Measurements from ENCODE around the gene ZER1.
"Not testable (repeated sequence)": the region's sequence is repeated elsewhere in the genome, so short reads cannot be mapped to it uniquely, and the experiment has no call there.

Gene ZER1

DNA sequence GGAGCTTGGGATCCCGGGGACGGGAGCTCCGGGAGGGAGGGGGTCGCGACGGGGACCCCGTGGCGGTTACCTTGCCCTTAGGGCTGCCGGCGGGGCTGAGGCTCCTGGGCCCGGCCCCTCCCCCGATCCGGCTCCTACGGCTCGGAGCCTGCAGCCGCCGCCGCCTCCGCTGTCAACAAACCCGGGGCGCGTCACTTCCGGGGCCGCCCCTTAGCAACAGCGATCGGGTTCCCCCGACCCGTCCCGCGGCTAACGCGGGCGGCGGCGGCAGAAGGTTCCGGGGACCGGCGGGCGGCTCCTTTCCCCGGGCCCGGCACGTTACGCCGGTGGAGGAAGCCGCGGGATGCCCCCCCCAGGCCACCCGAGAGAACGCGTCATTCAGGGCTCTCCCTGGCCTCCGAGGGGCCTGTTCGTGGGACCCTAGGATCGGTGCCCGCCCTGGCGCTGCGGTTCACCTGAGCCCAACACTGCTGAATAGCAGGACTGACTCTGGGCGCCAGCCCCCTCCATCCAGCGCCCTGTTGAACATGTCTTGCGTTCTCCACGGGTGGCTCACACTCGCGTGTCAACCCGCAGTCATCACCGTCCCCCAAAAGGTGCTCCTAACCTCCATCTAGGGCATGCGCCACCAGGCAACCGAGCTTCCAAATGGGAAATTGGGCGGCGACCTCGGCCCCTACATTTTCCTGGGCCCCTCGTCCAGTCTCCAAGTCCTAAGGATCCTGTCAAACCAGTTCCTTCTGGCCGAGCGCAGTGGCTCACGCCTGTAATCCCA is at the start of gene ZER1:
ZER1 (minus strand) TSS at position 183 of the 775 bp plus-strand sequence. CDS start 16,362 bp downstream, outside the sequence.
- DNase-seq, result peak; percentile 90

DNA sequence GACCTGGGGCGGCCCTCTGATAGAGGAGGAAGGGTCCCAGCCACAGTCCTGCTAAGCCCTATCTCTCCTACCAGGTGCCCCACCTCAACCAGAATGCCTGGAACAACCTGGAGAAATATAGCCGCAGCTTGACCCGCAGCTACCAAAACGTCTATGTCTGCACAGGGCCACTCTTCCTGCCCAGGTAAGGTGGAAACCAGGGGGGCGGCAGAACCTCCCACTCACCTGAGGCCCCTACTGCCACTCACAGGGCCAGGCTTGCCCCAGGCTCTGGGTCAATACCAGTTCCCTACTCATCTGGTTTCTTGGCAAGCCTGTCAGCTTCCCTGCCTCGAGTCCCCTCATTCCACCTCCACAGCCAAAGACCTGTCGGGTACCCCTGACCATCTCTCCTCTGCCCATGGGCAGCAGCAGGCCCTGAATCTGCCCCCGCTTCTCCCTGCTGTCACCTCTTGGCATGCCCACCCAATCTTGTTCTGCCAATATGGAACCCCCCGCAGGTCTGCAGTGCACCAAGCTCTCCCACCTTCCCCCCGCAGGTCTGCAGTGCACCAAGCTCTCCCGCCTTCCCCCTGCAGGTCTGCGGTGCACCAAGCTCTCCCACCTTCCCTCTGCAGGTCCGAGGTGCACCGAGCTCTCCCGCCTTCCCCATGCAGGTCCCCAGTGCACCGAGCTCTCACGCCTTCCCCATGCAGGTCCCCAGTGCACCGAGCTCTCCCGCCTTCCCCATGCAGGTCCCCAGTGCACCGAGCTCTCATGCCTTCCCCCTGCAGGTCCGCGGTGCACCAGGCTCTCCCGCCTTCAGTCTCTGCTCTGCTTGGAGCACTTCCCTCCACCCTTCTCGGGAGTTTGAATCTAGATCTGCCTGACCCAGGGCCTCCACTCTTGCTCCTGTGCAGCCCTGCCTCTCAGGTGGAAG is 49.2 kb upstream of the ZER1 start:
- DNase-seq, result no peak

DNA sequence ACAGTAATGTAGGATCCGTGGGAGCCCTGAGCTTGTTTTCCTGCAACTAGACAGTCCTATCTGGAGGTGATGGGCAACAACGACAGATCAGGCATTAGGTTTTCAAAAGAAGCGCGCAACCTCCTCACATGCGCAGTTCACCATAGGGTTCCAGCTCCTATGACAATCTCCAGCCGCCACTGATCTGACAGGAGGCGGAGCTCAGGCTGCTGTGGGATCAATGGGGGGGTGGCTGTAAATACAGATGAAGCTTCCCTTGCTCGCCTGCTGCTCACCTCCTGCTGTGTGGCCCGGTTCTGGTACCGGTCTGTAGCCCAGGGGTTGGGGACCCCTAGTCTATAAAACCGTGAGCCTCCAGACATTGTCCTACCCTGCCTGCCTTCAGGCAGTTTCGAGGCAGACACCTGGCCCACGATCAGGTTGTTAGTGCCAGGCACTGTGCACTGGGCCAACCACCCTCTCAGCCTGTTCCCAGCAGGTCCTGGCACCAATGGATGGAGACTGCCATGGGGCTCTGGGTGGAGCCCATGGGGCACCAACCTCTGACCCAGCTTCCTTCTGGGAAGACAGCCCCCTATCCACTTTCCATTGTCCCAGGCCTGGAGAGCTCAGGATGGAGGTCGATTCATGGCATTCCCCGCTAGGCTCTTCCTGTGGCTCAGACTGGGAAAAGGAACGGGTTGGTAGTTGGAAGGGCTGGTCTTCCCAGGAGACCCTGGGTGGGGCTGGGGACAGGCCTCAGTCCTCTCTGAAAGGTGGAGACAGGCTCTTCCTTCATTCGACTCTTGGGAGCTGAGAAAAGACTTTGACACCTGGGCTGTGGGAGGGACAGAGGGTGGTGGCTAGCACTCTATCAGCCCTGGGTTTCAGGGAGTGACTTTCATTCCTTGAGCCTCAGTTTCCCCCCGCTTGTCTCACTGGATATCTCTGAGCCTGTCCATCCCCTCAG is 48.3 kb upstream of the ZER1 start:
- DNase-seq, result peak; percentile 59

DNA sequence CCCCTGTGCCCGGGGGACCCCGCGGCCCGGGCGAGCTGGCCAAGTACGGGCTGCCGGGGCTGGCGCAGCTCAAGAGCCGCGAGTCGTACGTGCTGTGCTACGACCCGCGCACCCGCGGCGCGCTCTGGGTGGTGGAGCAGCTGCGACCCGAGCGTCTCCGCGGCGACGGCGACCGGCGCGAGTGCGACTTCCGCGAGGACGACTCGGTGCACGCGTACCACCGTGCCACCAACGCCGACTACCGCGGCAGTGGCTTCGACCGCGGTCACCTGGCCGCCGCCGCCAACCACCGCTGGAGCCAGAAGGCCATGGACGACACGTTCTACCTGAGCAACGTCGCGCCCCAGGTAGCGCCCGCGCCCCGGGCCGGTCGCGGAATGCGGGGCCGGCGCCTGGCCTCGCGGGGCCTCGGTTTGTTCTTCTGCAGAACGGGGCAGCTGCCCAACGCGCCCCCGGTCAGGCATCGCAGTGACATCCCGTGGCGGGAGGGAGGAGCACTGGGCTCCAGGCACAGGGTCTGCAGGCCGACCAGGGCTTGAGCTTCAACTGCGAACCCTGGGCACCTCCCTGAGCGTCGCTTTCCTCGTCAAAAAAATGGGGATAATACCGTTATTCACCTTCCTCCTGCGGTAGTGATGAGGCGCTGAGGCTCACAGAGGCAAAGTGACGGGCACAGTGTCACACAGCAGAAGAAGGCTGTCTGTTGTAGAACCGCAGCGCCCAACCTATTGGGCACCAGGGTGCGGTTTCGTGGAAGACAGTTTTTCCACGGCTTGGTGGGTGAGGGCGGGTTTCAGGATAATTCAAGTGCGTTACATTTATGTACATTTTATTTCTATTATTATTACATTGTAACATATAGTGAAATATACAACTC is 47.4 kb upstream of the ZER1 start:
- peak; percentile 19 for DNase-seq

DNA sequence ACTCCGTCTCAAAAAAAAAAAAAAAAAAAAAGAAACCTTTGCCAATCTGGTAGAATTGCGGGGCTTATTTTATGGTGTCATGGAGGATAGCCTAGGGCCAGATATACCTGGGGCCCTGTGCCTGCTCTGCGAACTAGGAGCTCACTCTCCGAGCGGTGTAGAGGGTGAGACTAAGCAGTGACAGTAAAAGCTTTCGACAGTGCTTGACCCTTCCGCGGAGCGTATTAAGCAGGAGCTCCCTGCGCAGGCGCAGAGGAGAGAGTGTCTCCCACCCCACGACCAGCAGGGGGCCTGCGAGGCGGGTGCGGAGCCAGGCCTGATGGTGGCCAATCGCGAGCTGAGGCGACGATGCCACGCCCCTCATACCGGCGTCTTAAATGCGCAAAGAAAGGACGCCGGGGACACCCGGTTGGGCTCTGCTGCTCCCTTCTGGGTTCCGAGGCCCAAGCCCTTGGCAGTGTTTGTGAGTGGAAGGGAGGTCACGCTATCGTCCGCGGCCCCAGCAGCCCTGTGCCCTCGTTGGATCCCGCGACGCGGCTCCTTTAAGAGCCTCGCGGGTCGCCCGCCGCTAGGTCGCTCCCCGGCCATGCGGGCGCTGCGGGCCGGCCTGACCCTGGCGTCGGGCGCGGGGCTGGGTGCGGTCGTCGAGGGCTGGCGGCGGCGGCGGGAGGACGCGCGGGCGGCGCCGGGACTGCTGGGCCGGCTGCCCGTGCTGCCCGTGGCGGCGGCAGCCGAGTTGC is 46.5 kb upstream of the ZER1 start, which contains the start of gene ENDOG:
ENDOG (plus strand) TSS at position 402 of the 740 bp plus-strand sequence; CDS start at position 587, 185 bp downstream.
- DNase-seq, result peak; percentile 96

DNA sequence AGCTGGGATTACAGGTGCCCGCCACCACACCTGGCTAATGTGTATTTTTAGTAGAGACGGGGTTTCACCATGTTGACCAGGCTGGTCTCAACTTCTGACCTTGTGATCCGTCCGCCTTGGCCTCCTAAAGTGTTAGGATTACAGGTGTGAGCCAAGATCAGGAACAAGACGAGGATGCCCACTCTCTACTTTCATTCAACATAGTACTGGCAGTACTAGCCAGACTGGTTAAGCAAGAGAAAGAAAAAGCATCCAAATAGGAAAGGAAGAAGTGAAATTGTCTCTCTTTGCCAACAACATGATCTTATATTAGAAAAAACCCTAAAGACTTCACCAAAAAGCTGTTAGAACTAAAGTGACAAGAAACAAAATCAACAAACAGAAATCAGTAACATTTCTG is 39.1 kb upstream of the ZER1 start:
- no peak for DNase-seq

DNA sequence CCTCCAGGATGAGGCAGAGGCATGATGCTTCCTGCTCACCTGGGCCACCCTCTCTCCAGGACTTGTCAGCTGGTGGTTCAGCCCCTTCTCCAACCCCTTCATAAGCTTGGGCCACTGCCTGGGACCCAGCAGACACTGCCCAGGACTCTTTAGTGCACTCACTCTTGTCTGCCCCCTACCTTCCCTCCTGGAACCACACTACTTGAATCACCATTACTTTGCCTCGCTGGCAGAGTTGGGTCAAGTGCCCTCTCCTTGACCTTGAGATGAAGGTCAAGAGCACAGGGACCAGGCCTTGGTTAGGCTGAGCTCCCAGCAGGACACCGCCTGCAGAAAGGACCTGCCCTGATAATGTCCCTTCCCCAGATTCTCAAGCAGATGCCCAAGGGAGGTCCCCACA is 38.1 kb upstream of the ZER1 start:
- DNase-seq, result no peak

DNA sequence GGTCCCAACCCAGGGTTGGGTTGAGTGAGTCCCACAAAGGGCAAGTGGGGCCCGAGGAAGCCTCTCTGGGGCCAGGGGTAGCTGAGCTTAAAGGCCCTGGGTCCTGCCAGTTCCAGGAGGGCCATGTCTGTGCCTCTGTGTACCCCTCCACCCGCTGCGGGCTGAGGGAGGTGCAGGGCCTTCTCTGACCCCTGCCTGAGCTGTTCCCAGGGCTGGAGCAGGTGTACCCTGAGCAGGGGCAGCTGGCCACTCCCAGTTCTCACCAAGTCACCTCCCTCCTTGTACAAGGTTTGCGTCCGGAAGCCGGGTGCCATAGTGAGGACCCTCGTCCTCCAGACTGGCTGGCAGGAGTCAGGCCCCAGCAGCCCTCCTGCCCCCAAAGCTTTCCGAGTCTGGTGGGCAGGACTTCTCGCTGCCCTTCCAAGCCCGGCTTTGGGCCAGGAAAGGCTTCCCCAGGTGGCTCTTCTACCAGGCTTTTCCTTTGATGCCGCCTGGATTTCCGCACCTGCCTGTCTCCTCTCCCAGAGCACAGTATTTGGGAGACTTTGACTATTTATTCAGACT is 37.4 kb upstream of the ZER1 start:
- DNase-seq, result no peak

DNA sequence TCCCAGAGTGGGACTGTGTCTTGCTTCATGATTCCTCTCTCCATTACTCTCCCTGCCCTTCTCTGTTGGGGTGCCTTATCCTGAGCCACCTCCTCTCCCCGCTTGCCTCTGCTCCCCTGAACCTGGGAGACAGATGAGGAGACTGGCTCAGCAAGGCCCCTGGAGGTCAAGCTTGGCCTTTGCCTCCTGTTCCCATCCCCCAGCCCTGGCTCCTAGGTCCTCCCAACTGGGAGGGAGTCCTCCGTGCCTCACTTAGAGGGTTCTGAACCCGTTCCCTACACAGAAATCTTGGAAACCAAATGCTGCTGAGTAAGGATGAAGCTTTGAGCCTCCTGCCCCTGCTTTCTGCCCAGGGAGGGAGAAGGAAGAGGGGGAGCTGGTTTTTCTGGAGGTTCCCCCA is 36.8 kb upstream of the ZER1 start:
- DNase-seq, result no peak

DNA sequence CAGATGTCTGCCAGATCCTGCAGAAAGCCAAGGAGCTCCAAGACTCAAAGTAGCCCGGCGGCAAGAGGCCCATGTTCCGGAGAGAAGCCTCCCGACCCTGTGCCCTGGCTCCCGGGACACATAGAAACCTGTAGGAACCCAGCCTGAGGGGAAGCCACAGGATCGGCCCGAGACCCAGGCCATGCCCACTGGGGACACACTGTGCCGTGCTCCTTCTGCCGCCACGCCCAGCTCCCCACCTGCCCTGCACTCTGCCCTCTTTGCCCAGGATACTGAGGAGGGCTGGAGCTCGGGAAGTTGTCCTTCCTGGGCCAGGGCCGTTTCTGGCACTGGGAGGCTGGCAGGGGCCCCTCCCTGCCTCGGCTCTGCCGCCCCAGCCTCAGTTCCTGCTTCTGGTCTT is 36.1 kb upstream of the ZER1 start:
- no peak for DNase-seq

DNA sequence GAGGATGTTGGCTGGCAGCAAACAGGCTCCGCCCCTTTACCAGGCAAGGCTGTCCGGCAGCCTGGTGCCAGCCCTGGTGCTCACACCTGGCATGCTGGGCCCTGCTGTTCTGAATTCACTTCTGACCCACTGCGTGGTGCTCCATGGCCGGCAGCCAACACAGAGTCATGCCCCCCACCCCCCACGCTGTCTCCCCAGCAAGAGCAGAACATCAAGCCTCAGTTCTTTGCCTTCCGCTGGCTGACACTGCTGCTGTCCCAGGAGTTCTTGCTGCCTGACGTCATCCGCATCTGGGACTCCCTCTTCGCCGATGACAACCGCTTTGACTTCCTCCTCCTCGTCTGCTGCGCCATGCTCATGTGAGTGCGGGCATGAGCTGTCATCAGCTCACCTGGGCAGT is 33.9 kb upstream of the ZER1 start:
- DNase-seq, result no peak

DNA sequence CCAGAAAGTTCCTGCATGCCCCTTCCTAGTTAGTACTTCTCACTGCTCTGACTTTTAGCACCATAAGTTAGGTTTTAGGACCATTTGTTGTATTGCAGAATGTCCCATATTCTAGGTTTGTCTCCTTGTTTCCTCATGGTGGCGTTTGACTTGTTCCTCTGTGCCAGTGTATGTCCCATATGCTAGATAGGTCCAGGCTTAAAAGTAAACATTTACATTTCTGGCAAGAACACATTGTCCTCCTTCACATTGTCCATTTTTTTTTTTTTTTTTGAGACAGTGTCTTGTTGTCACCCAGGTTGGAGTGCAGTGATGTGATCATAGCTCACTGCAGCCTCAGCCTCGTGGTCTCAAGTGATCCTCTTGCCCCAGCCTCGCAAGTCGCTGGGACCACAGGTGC is 30.8 kb upstream of the ZER1 start:
- DNase-seq, result no peak

DNA sequence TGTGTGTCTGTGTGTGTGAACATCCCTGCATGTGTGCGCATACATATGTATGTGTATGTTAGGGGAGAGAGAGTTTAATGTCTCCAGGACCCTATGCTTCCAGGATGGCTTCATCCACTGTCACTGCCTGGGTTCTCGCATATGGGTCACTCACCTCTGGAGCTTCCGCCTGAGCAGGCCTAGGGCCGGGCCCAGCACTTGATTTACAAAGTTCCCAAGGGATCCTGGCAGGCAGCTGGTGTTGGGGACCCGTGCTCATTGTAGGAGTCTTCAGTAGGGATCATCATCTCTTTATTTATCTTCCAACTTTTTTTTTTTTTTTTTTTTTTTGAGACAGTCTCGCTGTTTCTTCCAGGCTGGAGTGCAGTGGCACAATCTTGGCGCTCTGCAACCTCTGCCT is 28.3 kb upstream of the ZER1 start:
- DNase-seq, result no peak

DNA sequence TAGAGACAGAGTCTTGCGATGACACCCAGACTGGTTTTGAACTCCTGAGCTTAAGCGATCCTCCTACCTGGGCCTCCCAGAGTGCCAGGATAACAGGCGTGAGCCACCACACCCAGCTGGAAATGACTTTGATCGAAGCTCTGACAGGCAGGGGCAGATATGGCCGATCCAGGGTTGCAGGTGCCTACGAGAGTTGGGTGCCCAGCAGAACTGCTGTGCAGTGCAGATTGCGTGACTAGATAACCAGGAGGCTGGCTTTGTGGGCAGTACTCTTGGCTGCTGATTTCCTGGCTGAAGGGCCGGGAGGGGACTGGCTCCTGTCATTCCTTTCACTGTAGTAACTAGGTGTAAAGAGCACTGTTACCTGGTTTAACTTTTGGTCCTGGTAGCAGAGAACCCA is 27.2 kb upstream of the ZER1 start:
- DNase-seq, result no peak

DNA sequence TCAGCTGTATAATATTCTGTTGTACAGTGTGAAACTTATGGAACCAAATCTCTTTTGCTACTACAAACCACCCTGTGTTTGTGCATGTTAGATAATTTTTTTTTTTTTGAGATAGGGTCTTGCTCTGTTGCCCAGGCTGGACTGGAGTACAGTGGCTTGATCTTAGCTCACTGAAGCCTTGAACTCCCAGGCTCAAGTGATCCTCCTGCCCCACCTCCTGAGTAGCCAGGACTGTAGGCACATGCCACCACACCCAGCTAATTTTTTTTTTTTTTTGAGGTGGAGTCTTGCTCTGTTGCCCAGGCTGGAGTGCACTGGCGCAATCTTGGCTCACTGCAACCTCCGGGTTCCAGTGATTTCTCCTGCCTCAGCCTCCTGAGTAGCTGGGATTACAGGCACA is 23.2 kb upstream of the ZER1 start:
- DNase-seq, result not testable (repeated sequence)

DNA sequence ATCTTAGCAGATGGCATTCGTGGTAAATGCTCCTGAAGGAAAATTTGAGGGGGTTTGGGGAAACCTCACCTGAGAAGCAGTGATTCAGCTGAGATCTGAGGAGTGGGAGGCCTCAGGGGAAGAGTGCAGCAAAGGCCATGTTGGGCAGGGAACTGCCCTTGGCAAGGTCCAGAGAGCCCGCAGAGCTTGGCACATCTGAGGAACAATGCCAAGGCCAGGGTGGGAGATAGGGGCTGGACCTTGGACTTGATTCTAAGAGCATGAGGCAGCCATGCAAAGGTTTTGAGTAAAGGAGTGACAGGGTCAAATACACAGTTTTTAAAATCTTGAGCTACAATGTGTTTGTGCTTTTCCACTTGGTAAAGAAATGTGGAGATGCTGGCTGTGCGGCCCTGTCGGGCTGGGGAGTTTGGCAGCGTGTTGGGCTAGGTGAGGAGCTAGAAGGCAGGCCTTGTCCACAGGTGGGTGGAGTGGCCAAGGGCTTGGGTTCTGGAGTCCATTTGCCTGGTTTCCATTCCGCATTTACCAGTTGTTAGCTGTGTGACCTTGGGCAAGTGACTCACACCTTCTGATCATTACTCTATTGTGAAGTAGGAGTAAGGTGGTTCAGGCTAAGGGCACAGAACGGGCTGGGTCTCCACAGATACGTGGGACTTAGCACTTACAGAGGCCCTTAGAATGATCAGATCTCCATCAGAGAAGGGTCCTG is 21.4 kb upstream of the ZER1 start:
- no peak for DNase-seq

DNA sequence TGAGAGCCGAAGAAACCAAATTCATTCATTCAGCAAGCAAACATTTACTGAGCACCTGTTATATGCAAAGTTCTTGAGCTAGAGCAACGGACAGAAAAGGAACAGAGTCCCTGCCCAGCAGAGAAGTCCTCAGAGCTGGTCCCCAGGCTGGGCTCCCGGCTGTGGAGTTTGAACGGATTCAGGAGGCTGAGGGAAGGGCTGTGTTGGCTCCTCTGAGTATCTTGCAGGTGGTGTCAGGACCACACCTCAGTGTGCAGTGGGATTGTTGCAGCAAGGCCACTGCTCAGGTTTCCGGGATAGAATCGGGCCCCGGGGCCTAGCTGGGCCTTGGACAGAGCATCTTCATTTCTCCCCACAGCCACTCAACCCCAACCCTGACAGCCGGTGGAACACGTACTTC is 20.4 kb upstream of the ZER1 start:
- no peak for DNase-seq

DNA sequence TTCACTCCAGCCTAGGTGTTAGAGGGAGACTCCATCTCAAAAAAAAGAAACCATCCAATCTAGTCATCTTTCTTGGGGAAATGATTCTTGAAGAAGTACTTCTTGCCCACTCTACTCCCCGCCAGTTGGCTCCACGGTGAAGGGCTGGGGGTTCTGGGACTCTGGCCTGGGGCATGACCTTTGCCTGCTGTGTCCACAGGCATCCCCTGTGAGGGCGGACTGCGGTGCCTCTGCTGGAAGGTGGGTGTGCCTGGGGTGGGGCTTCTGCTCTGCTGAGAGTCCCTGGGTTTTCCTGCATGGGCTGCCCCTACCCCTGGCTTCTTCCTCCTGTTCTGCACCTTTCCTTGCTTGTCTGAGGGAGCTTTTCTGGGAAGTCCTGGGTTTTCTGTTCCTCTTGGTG is 18.8 kb upstream of the ZER1 start:
- no peak for DNase-seq

DNA sequence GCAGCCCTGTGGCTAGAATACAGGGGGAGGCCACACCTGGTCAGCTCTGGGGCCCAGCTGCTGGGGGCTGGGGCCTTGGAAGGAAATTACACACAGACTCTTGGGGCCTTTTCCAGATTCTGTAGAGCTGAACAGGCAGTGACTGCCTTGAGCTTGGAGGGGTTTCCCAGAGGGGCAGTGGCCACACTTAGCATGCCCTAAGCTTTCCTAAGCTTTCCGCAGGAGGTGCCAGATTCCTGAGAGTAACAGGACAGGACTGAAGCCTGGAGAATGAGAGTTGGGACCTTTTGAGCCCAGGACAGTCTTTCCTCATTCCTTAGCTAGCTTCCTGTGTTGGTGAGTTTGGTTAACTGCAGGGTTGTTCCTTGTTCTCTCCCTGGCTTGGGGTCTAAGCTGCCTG is 16.7 kb upstream of the ZER1 start:
- DNase-seq, result no peak

DNA sequence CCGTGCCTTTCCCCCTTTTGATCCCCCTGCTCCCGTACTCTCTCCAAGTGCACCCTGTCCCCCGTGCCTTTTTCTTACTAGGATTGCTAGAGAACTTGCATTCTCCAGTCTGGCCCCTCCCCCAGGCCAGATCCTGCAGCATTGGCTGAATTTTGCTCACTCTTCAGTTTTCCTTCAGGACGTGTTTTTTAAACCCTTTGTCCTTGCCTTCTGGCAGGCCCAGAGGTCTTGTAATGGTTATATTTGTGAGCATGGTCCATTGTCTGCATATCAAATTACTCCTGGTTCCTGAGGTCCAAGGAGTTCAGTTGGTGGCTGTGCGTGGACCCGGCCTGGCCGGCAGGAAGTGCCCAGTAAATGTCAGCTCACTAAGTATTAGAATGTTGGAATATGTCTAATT is 15.9 kb upstream of the ZER1 start:
- DNase-seq, result peak; percentile 4

Measured in fibroblast of skin of right biceps (primary cell).